Sigmoid colon (tissue), 7 donors: ENCODE measurements around the gene CARD19. TPM values are rescaled to one million over a fixed set of nuclear protein-coding genes. Genes with fewer than 3 reads are reported as not detected.
A peak's percentile ranks its signal among the peaks of the same experiment; 100 is the strongest.

Source experiments
- DNase-seq: peaks from one replicate; pipeline ENCODE4 v3.0.0-alpha.2; 2019
- H3K27ac ChIP-seq, 4 donors: fragments of 200-600 bp; sonication (generic); one replicate each; pipeline ENCODE4 v1.5.1; 2016 to 2019; ENCODE audit warnings: mild to moderate bottlenecking in 1 of 4
- H3K27me3 ChIP-seq, 3 donors: fragments of 200-600 bp; sonication (generic); one replicate each; pipeline ENCODE4 v1.5.1; 2019; ENCODE audit warnings: mild to moderate bottlenecking in 1 of 3
- H3K36me3 ChIP-seq, 4 donors: fragments of 200-600 bp; sonication (generic); one replicate each; pipeline ENCODE4 v1.5.1; 2016 to 2019
- H3K4me1 ChIP-seq, 4 donors: fragments of 200-600 bp; sonication (generic); one replicate each; pipeline ENCODE4 v1.5.1; 2017 to 2019
- H3K4me3 ChIP-seq, 4 donors: fragments of 200-600 bp; sonication (generic); one replicate each; pipeline ENCODE4 v1.5.1; 2017 to 2019; ENCODE audit warnings: mild to moderate bottlenecking in 2 of 4, moderate library complexity in 1 of 4
- H3K9me3 ChIP-seq, 4 donors: fragments of 200-600 bp in 3 of 4; sonication (generic) in 3 of 4; one replicate each; pipeline versions ENCODE4 v1.5.1 to v1.6.1; 2013 to 2019
- CTCF ChIP-seq, 4 experiments: fragments of 450-650 bp in 3 of 4; fragments of 200-600 bp in 1 of 4; IDR thresholded peaks; one replicate each; pipeline ENCODE4 v1.5.1; 2016 to 2019; ENCODE audit warnings: antibody characterized with exemption in 4 of 4, mild to moderate bottlenecking in 3 of 4, moderate library complexity in 2 of 4
- EP300 ChIP-seq, 4 donors: sonication (generic); formaldehyde crosslinking; IDR thresholded peaks; one replicate each; pipeline ENCODE4 v1.6.1; 2017; ENCODE audit warnings: antibody characterized with exemption in 4 of 4
- POLR2A ChIP-seq, 2 donors: fragments of 450-650 bp; IDR thresholded peaks; one replicate each; pipeline ENCODE4 v1.6.1; 2016; ENCODE audit warnings: antibody characterized with exemption in 2 of 2, mild to moderate bottlenecking in 2 of 2, moderate library complexity in 2 of 2
- POLR2AphosphoS5 ChIP-seq, 4 donors: sonication (generic); formaldehyde crosslinking; IDR thresholded peaks; one replicate each; pipeline ENCODE4 v1.6.1; 2017; ENCODE audit warnings: antibody characterized with exemption in 4 of 4
- WGBS, 2 donors: extraction: QIAGEN DNeasy Blood & Tissue Kit; methylation state at CpG; one replicate each; pipeline ENCODE4 v1.1.7; 2013; 5-methylcytosine and 5-hydroxymethylcytosine counted together
- intact Hi-C: fragments of 100-400 bp; cut with DNase I; formaldehyde crosslinking; loops from one replicate; pipeline ENCODE4 v1.15.1; 2023
- polyA plus RNA-seq, 3 donors: library from polyadenylated mRNA; stranded (reverse); fragments of 200-250 nt; gene quantifications; one replicate each; pipeline ENCODE4 v1.2.3, GENCODE V29; 2013
- total RNA-seq, 4 donors: library from RNA; depleted of rRNA; stranded (reverse); fragments of >200 nt; gene quantifications; one replicate each; pipeline ENCODE4 v1.1.0, GENCODE V29; 2016
- donor health status: healthy with polysubstance abuse.
- donor health status: Bipolar disorder and iron deficiency.
- donor health status: healthy.

Gene CARD19
- total and polyA plus RNA-seq, 7 donors = 51.2 to 88.4 (median 82.3) TPM

- TF ChIP-seq POLR2AphosphoS5 (IDR thresholded peaks at IDR 0.05) (no peak), POLR2A (IDR thresholded peaks at IDR 0.05) (no peak), CTCF (IDR thresholded peaks at IDR 0.05) (no peak), EP300 (IDR thresholded peaks at IDR 0.05) (no peak)
- no peak for DNase-seq
- Histone ChIP-seq H3K27me3 (no peaks in the 10 kb centered on the region), H3K36me3 (no peaks in the 10 kb centered on the region), H3K4me1 (peaks cover 0 to 90% (median 83%) of the 10 kb centered on the region in 4 donors), H3K27ac (peak overlapping the region; percentile 96 to 100 (median 98)), H3K4me3 (peak overlapping the region in 2 of 4 donors; percentile 95 to 97), H3K9me3 (no peaks in the 10 kb centered on the region)
- 90 to 92% methylated on average over 13 of the region's 13 CpGs for WGBS, 2 donors
- intact Hi-C loops = loop anchor here (1.0 to 10.0 kb wide), 2 partner anchors 11 to 127 kb away; no protein-coding TSS in a partner anchor
These were observed 35.7 kb downstream of the CARD19 start for GRCh38 chr9:93131599-93132286.

GRCh38 chr9:93132287-93132927 lies 36.4 kb downstream of the CARD19 start:
- H3K27me3 ChIP-seq = no peaks in the 10 kb centered on the region
- H3K4me3 ChIP-seq = peak overlapping the region; percentile 60 to 97 (median 92)
- H3K27ac ChIP-seq = peak overlapping the region; percentile 96 to 100 (median 98)
- intact Hi-C loops = loop anchor here (1.0 to 10.0 kb wide), 2 partner anchors 12 to 128 kb away; no protein-coding TSS in a partner anchor
- 17 to 57% methylated on average over 12 of the region's 12 CpGs for WGBS, 2 donors
- peak; percentile 96 for DNase-seq
- H3K36me3 ChIP-seq = no peaks in the 10 kb centered on the region
- TF ChIP-seq CTCF (IDR thresholded peaks at IDR 0.05) = no peak
- TF ChIP-seq EP300 (IDR thresholded peaks at IDR 0.05) = no peak
- TF ChIP-seq POLR2AphosphoS5 (IDR thresholded peaks at IDR 0.05) = peak; percentile 61 to 84 (median 73)
- peak in 1 of 2 donors; percentile 37 for TF ChIP-seq POLR2A (IDR thresholded peaks at IDR 0.05)
- no peaks in the 10 kb centered on the region for H3K9me3 ChIP-seq
- H3K4me1 ChIP-seq = peaks cover 0 to 84% (median 77%) of the 10 kb centered on the region in 4 donors

GRCh38 chr9:93132946-93133680 lies 37.1 kb downstream of the CARD19 start:
- no peak for TF ChIP-seq POLR2AphosphoS5 (IDR thresholded peaks at IDR 0.05)
- no peak for TF ChIP-seq EP300 (IDR thresholded peaks at IDR 0.05)
- no peak for TF ChIP-seq CTCF (IDR thresholded peaks at IDR 0.05)
- TF ChIP-seq POLR2A (IDR thresholded peaks at IDR 0.05) = no peak
- peaks cover 0 to 77% (median 70%) of the 10 kb centered on the region in 4 donors for H3K4me1 ChIP-seq
- H3K36me3 ChIP-seq = no peaks in the 10 kb centered on the region
- no peaks in the 10 kb centered on the region for H3K9me3 ChIP-seq
- H3K4me3 ChIP-seq = peak overlapping the region; percentile 60 to 97 (median 92)
- intact Hi-C loops = loop anchor here (1.0 to 10.0 kb wide), 2 partner anchors 13 to 128 kb away; no protein-coding TSS in a partner anchor
- H3K27me3 ChIP-seq = no peaks in the 10 kb centered on the region
- WGBS, 2 donors = 18 to 33% methylated on average over 21 of the region's 21 CpGs
- peak overlapping the region; percentile 96 to 100 (median 98) for H3K27ac ChIP-seq
- DNase-seq = peak; percentile 84

- WGBS, 2 donors = 1% methylated on average over 34 of the region's 34 CpGs
- intact Hi-C loops = loop anchor here (2.0 to 10.0 kb wide), 3 partner anchors 37 to 129 kb away; partner anchors contain the start of genes CARD19 and WNK2
- H3K4me3 ChIP-seq = peak overlapping the region; percentile 60 to 97 (median 92)
- DNase-seq = peak; percentile 95
- H3K4me1 ChIP-seq = peaks cover 0 to 71% (median 64%) of the 10 kb centered on the region in 4 donors
- peak overlapping the region; percentile 96 to 100 (median 98) for H3K27ac ChIP-seq
- H3K27me3 ChIP-seq = no peaks in the 10 kb centered on the region
- H3K36me3 ChIP-seq = no peaks in the 10 kb centered on the region
- no peaks in the 10 kb centered on the region for H3K9me3 ChIP-seq
- TF ChIP-seq POLR2AphosphoS5 (IDR thresholded peaks at IDR 0.05) (peak; percentile 51 to 69 (median 54)), EP300 (IDR thresholded peaks at IDR 0.05) (peak in 1 of 4 donors; percentile 2), CTCF (IDR thresholded peaks at IDR 0.05) (no peak), POLR2A (IDR thresholded peaks at IDR 0.05) (peak in 1 of 2 donors; percentile 33)
These were observed 37.6 kb downstream of the CARD19 start for GRCh38 chr9:93133681-93134014.
